ENCODE measurements around the gene FBN2.

Gene FBN2

DNA sequence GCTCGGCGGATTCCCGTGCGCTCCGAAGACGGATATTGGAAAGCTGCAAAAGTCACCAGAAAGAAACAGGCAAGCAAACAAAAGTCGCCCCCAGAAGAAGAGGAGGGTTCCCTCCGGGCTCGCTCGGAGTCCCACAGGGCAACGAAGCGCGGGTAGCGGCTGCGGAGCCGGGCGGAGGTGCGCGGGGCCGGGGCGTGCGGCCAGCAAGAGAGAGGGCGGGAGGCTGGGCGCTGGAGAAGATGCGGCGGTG is at the start of gene FBN2:
Gene FBN2, minus strand, starts transcription at position 246 of the 250 bp plus-strand sequence. CDS start 642 bp downstream, outside the sequence.
- no peak for DNase-seq (ENCODE audit: low read depth in 3 of 3)

DNA sequence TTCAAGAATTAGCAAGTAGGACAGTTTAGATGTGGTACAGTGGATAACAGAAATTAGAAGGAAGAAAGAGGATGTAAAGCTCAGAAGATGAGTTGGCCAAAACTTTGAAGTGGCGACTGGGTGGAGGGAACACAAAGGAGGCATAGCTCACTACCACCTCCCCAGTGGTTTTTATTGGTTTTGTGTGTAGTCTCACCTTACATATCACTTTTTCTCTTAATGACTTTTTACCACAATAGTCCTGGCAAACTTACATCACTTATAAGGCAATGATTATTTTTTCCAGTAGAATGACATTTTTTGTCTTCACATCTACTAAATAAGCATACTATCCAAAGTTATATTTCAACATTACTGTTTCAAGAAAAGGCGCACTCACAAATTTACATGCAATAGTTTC is 49.2 kb upstream of the FBN2 start:
- DNase-seq (ENCODE audit: low read depth in 3 of 3) = no peak

DNA sequence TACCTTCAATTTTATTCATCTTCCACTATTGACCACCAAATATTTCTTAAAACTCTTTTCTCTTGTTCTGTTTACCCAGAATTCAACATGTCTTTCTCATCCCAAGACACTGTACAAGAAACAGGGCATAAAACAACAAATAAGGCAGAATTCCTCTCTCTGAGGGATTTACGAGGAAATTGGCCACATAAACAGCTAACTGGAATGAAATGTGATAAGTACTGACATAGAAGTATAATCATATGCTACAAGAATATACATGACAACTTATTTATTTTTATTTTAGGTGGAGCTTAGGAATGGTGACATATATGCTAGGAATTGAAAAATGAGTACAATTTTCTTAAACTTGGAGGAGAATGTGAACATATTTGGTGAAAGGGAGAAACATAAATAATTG is 48.8 kb upstream of the FBN2 start:
- no peak for DNase-seq (ENCODE audit: low read depth in 3 of 3)

DNA sequence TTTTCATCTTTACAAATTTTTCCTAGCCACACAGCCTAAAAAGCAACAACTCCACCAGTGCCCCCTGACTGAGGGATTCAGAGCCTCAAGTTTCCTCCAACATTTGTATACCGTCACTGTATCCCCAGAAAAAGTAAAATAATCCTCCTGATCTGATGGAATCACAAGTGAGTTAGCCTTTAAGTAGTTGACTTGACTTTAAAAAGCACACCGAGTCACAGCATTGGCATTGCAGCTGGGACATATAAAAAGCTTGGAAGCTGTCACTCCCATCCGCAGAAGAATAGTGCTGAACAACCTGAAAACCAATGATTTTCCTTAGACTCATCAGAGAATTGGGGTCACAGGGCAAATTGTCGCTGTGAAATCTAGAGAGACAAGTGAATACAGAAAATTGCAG is 41.6 kb upstream of the FBN2 start:
- DNase-seq (ENCODE audit: low read depth in 3 of 3) = no peak

DNA sequence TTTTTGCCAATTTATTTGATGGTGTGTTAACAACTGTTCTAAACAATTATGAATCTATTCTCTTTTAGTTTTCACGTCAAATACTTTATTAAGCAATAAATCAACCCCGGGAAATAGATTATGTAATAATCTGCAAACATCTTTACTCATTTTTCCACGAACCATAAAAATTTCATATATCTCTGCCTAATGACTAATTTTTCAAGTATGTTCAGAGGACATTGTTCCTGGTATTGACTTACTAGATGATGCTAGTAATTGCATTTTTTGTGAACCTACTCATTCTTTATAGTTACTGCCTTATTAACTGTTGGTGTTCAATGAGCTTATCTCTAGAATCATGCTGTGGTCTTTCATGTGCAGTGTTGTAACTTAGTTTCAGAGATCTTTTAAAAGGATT is 41.0 kb upstream of the FBN2 start:
- DNase-seq (ENCODE audit: low read depth in 3 of 3) = no peak

DNA sequence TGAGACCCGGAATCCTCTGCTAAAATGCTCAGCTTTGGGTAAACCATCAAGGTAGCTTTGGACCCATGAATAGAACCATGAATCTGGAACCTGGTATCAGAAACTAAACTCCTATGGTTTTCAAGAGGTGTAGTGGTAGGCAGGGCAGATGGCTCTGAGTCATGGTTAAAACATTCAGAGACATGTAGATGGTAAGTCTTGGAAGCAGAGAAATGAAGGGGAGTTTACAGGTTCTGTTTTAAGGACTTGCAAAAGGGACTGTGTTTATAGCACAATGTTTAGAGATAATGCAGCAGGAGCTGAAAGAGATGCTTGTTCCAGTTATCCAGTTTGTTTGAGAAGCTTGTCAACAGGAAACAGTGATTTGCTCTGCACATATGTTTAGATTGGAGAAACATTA is 36.0 kb upstream of the FBN2 start:
- no peak for DNase-seq (ENCODE audit: low read depth in 3 of 3)

DNA sequence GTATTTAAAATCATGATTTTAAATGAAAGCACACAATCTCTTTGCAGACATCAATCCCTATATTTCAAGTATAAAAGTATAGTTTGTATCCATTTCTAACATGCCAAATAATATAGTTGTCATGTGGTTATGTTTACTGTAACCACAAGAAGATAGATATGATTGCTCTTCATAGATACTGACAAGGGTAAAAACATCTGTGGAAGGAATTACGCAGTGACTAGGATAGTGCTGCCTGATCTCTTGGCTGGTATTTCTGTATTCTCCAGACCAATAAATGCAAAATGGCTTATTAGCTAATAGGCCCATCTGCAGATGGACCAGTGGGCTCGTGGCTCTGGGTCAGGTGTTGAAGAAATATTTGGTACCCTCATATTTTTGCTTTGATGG is 34.9 kb upstream of the FBN2 start:
- DNase-seq (ENCODE audit: low read depth in 3 of 3) = no peak

DNA sequence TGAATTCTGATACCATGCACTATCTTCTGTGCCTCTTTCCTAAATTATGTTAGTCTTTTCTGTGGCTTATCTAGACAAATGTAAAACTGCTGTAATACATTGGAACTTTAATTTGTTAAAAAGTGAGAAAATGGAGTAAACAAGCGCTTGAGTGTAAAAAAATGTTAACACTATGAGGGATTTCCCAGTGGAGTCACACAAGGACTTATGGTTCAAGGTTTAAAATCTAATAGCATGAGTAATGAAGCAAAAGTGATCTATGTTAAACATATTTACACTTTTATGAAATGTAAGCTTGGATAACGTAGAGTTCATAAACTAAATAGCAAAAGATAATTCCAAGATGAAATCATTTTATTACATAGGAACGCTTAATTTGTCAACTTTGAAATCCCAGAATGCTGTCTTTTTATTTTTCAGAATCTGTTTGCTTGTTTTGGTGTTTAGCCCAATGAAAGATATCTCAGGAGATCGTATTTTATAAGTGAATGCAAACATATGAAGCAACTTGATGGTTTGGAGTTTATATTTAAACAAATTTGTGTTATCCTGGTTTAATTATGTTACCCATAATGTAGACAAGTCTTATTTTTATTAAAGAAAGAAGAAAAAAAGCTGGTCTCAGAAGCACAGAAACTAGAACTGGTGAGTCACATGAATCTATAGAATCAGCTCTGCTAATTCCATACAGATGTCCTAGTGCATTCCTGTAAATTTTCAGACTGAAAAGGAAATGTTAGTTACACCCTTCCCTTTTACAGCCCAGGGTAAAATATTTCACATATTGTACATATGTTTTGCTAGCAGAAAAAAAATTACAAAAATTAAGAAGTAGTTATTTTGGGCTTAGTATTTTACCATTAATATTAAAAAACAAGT is 34.2 kb upstream of the FBN2 start:
- DNase-seq (ENCODE audit: low read depth in 3 of 3) = no peak

DNA sequence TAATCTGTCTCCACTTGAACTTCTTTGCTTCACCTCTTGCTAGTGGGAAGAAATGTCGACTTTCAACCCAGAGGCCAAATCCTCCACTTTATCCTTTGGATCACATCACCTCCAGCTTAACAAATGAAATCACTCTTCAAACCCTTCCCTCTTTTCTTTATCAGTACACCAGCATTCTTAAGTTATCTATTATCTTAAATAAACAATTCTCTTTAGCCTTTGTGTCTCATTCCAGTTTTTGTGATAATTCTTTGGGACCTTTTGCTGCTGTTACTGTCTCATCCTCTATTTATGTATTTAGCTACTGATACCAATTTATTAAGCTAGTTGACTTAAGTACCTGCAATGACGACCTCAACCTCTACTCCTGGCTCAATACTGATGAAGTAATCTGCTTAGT is 28.1 kb upstream of the FBN2 start:
- DNase-seq (ENCODE audit: low read depth in 3 of 3) = no peak

DNA sequence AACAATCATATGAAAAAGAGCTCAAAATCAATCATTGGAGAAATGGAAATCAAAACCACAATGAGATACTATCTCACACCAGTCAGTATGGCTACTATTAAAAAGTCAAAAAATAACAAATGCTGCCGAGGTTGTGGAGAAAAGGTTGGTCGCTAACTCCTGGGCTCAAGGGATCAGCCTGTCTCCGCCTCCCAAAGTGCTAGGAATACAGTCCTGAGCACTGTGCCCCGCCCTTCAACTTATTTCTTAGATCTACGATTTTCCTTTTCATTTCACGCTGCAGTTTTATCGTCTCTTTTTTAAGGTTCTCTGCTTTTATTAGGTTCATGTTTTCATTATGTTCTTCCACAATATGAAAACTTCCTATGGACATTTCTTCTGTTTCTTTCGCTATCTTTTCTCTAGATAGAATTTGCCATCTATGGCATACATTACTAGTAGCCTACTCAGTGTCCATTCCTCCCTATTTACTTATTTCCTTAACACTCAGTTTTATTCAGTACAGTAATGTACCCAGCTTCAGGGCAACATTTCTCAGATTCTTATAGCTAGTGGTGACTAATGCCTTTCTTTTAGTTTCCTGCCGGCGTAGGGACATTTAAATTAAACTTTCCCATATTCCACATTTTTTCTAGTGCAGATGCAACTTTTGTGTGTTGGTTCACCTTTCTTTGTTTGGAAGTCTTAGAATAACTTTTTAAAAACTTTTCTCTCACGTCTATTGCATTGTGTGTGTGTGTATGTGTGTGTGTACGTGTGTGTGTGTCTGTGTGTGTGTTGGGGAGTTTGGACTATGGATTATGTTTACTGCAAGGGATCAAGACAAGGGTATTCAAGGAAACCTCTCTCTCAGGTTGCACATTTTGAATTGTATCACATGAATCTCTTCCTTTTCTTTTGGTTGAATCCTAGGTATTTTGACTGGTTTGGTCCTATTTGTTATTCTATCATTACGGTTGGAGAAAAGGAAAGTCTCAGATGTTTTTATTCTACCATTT is 21.6 kb upstream of the FBN2 start:
- DNase-seq (ENCODE audit: low read depth in 3 of 3) = no peak

DNA sequence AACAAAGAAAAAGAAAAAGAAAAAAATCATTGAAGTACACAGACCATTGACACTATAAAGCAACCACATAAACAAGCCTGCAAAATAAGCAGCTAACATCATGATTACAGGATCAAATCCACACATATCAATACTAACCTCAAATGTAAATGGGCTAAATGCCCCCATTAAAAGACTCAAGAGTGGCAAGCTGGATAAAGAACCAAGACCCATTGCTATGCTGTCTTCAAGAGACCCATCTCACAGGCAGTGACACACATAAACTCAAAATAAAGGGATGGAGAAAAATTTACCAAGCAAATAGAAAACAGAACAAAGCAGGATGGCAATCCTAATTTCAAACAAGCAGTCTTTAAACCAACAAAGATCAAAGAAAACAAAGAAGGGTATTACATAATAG is 15.7 kb upstream of the FBN2 start:
- no peak for DNase-seq (ENCODE audit: low read depth in 3 of 3)

DNA sequence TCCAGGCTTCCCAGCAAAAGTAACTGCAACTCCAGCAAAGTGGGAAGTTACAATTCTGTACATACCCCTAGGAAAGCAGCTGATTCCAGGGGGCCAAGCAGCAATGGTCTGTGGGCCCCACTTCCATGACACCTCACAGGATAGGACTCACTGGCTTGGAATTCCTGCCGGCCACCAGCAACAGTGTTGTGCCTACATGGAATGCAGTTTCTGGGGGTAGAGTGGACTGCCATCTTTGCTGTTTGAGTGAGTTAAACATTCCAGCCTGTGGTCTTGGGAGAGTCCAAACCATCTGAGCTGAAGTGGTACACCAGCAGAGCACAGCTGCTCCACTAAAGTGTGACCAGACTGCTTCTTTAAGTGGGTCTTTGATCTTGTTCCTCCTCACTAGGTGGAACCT is 13.4 kb upstream of the FBN2 start:
- no peak for DNase-seq (ENCODE audit: low read depth in 3 of 3)

DNA sequence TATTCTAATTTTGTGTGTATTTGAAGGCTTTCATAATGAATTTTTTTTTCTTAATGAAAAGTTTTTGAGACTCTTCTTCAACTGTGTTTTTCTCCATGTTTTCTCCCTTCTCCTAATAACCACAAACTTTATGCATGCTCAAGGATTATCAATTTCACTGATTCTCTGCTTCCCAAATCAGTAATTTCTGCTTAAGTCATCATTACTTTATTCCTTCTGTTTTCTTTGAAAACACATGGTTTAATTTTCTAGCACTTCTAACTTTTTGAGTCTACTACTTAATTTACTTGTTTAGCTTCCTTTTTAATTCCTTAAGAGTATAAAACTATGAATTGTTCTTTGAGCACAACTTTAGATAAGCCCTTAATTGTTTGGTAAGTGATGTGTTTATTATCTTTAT is 11.5 kb upstream of the FBN2 start:
- no peak for DNase-seq (ENCODE audit: low read depth in 3 of 3)

DNA sequence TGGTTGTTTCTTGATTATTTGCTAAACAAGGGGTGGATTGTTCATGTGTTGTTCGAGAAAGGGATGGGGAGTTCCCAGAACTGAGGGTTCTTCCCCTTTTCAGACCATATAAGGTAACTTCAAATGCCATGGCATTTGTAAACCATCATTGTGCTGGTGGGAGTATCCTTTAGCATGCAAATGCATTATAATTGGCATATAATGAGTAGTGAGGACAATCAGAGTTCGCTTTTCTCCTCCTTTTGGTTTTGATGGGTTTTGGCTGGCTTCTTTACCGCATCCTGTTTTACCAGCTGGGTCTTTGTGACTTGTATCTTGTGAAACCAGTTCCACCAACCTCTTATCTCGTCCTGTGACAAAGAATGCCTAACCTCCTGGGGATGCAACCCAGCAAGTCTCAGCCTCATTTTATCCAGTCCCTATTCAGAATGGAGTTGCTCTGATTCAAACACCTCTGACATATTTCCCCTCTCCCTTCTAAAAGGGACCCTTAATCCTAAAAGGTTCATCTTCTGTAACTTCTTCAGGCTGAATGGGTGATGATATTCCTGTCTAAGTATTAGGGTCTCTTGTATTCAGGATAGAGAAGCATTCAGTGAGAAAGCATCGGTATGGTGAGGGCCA is 8.7 kb upstream of the FBN2 start:
- DNase-seq (ENCODE audit: low read depth in 3 of 3) = no peak

DNA sequence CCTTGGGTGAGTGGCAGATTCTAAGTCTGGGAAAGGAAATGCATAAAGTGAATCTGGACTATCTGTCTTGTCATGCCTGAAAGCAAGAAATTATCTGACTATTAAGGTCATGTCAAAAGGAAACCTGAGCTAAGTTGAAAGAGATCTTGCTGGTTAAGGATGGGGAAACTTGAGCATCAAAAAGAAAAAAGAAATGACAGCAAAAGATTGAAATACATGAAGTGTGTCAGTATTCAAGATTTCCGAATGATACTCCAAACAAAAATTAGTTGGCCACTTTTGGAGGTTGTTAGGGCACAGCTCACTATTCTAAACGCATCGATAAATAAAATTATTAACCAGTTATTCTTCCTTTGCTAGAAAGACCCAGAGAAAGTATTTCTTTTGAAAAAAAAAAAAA is 3.3 kb upstream of the FBN2 start:
- DNase-seq (ENCODE audit: low read depth in 3 of 3) = no peak

DNA sequence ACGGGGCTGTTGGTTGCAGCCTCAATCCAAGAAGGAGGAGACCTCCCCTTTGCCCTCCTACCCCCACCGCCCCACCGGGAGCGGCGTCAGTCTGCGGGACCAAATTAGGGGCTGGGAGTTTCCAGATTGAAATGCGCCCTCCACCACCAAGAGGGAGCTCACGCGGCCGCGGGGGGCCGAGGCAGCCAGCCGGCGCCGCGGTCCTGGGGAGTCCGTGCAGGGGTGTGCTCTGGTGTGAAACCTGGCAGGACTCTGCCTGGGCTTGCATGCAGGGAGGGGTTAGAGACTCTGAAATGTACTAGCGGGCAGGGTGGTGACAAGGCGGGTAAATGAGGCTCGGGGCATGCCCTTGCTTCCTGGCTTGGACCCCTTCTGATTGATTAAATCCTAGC is 989 bp upstream of the FBN2 start:
- no peak for DNase-seq (ENCODE audit: low read depth in 3 of 3)

DNA sequence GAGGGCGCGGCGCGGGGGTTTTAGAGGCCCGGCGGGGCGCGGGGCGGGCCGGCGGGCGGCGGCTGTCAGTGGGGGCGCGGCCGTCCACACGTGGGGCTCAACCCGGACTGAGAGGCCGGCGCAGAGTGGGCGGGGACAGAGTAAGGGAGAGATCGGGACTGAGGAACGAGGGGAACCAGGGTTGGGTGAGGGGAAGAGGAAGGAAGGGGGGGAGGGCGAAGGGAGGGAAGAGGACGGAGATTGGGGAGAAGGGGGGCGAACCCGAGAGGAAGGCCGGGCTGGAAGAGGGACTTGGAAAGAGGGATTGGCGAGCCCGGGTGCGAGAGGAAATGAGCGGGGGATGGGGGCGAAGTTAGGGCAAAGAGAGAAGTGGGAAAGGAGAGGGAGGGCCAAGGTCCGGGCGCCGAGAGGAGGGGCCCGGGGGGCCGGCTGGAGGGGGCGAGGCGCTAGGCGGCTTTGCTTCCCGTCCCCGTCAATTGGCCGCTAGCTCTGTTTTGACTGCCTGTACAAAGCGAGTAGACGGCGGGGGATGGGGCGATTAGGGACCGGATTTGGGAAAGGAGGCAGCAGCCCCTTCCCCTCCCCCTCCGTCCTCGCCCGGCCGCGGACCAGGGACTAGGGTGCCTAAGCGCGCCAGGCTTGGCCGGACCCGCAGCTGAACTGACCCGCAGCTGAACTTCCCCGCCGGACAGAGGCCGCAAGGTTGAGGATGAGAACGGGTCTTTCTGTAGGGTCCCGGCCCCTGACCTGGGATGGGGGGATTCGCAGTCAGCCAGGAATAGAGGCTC is 399 bp upstream of the FBN2 start:
- DNase-seq (ENCODE audit: low read depth in 3 of 3) = no peak

DNA sequence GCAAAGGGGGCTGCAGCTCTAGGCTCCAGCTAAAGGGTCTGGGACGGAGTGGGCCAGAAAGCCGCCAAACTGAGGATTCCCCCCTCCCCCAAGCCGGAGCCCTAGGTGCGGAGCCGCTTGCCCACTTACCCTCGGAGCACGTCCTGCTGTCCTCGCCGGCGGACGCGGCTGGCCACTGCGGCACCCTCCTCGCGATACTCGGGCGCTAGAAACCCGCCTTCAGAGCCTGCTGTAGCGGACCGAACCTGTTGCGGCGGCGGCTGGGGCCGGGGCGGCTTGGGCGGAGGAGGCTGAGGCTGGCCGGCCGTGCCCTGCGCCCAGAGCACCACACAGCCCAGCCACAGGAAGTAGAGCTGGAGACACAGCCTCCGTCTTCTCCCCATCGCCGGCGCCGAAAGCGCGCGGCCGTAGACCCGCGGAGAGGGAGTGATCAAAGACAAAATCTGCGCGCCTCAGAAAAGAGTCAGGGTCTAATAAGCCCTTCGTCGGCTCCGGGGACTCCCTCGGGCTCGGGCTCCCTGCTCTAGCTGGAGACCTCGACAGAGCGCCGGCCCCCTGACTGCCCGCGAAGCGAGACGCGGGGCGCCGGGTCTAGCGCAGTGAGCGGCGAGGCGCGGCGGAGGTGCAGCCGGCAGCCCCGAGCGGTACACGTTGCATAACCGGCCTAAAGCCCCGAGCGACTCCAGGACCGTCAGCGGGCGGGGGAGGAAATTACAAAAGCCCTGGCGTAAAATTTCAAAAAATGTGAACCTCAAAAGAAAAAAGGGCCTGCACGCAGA is 635 bp downstream of the FBN2 start:
- no peak for DNase-seq (ENCODE audit: low read depth in 3 of 3)

DNA sequence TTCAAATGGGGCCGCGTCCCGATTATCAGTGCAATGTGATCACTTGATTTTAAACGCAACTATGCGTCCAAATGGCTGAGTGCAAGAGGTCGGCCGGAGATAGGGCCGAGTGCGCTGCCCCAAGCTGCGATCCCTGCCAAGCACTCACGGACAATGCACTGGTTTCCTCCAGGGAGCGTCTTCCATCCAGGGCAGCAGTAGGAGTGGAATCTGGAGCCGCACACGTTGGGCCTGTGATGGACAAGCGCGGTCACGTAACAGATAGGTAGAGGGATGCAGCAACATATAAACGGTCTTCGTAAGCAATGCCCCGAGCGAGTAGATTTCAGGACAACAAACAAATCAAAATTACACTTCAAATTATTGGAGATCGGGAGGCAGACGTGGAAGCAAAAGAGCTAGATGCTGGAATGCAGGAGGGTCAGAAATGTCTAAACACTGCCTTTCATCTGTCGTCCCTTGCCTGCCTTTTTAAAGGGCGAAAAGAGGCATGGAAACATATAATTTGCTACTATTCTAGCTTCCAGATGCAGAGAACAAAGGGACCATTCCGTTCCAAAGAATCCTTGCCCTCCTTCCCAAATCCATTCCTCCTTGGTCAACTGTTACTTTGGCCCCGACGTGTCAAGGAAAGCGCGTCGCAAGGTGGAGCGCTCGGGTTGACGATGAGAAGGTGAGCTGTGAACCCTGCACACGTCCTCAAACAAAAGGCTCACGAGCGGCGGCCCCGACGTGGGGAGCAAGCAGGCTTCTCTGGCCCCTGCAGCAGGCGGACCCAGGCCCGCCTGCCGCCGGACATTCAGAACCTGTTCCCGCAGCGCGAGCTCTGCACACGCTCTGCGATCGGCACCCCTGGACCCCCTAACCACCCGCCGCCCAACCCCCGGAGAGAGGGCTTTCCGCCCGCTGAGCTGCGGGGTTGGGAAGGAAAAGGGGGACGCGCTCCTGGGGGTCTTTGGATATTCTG is 1.5 kb downstream of the FBN2 start:
- no peak for DNase-seq (ENCODE audit: low read depth in 3 of 3)

DNA sequence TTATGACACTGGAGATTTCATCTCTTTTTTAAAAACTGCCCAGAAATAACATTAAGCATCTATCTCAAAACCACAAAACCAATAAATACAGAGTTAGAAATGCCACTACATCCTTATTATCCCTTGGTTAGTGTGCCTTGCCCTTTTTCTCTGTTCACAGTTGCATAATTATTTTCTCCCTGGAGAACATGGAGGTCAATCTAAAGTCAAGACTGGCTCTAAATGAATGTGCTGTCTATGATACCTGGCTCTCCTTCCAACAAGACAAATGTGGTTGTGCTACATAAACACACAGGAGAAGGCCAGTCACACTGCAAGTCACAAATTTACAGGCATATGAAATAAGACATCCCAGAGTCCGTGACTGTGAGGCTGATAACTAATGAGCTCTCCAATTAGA is 2.8 kb downstream of the FBN2 start:
- DNase-seq (ENCODE audit: low read depth in 3 of 3) = no peak

Measured in stimulated activated CD4-positive, alpha-beta T cell treated with anti-CD3 and anti-CD28 coated beads, TNF-alpha, amount 100 ng/mL, for 4 hours (primary cell).